GM19239 (cell line): ENCODE results near the gene SEMA6A.

Experiments used
- DNase-seq: peaks from one replicate; pipeline ENCODE4 v3.0.0; 2011; ENCODE audit warnings: low spot score; ENCODE audit not compliant: insufficient read length
- FAIRE-seq: peaks from 2 replicates; lab custom pipeline; 2011; peaks lifted over from hg19 to GRCh38; lab: Jason Lieb, UNC

Gene SEMA6A

GRCh38 chr5:116472274-116472673, 102.3 kb downstream of the SEMA6A start:
- DNase-seq (no peak), FAIRE-seq (no peak)

- FAIRE-seq (no peak), DNase-seq (no peak)
Observed at GRCh38 chr5:116469631-116470030, 105.0 kb downstream of the SEMA6A start.

GRCh38 chr5:116468583-116468982, 106.0 kb downstream of the SEMA6A start:
- DNase-seq (no peak), FAIRE-seq (no peak)

- no peak for FAIRE-seq
- DNase-seq: no peak
Observed at GRCh38 chr5:116467465-116467843, 107.2 kb downstream of the SEMA6A start.

GRCh38 chr5:116466727-116467464, 107.7 kb downstream of the SEMA6A start:
- FAIRE-seq (no peak), DNase-seq (no peak)

GRCh38 chr5:116465411-116465810, 109.2 kb downstream of the SEMA6A start:
- DNase-seq (no peak), FAIRE-seq (no peak)

GRCh38 chr5:116464144-116464708, 110.4 kb downstream of the SEMA6A start:
- FAIRE-seq: no peak
- no peak for DNase-seq

- FAIRE-seq (no peak), DNase-seq (no peak)
Observed at GRCh38 chr5:116462500-116462899, 112.1 kb downstream of the SEMA6A start.

- DNase-seq (no peak), FAIRE-seq (no peak)
Observed at GRCh38 chr5:116459301-116459700, 115.3 kb downstream of the SEMA6A start.

GRCh38 chr5:116457062-116457461, 117.6 kb downstream of the SEMA6A start:
- FAIRE-seq: no peak

GRCh38 chr5:116456036-116456435, 118.6 kb downstream of the SEMA6A start:
- no peak for DNase-seq
- no peak for FAIRE-seq

More at GRCh38 chr5:116457062-116457461, 117.6 kb downstream of the SEMA6A start:
- DNase-seq: no peak

GRCh38 chr5:116455061-116455460, 119.6 kb downstream of the SEMA6A start:
- no peak for DNase-seq
- no peak for FAIRE-seq

- peak; percentile 65 for DNase-seq
- peak; percentile 99 for FAIRE-seq
Observed at GRCh38 chr5:116454417-116454927, 120.2 kb downstream of the SEMA6A start.

- no peak for FAIRE-seq
- DNase-seq: no peak
Observed at GRCh38 chr5:116453988-116454411, 120.6 kb downstream of the SEMA6A start.

GRCh38 chr5:116452774-116453368, 121.8 kb downstream of the SEMA6A start:
- FAIRE-seq: no peak
- DNase-seq: no peak

GRCh38 chr5:116451905-116452450, 122.6 kb downstream of the SEMA6A start:
- FAIRE-seq (no peak), DNase-seq (no peak)

- DNase-seq (no peak), FAIRE-seq (no peak)
Observed at GRCh38 chr5:116451066-116451465, 123.6 kb downstream of the SEMA6A start.

GRCh38 chr5:116449458-116449857, 125.2 kb downstream of the SEMA6A start:
- DNase-seq (no peak), FAIRE-seq (no peak)

GRCh38 chr5:116448870-116449427, 125.7 kb downstream of the SEMA6A start:
- no peak for FAIRE-seq
- no peak for DNase-seq

GRCh38 chr5:116448450-116448849, 126.2 kb downstream of the SEMA6A start:
- DNase-seq: no peak
- FAIRE-seq: no peak
